SK-N-SH (cell line): ENCODE data around the gene CRISPLD2. TPM values are rescaled to one million over a fixed set of nuclear protein-coding genes. Genes with fewer than 3 reads are reported as not detected.

ENCODE experiments used
- CTCF ChIA-PET: fragments of 300-600, 350-600 bp; formaldehyde crosslinking; extraction: SDS; loops from one replicate; lab custom pipeline; 2021; lab: Yijun Ruan, JAX
- POLR2A ChIA-PET: fragments of 350-600 bp; sonication (Branson Sonifier 250); formaldehyde crosslinking; extraction: SDS; loops from one replicate; lab custom pipeline; 2020; ENCODE audit warnings: antibody characterized with exemption, inconsistent platforms; lab: Yijun Ruan, JAX
- DNase-seq: peaks from one replicate; pipeline ENCODE4 v3.0.0; 2012
- H2AFZ ChIP-seq: fragments of 200-600 bp; sonication (generic); 2 replicates; pipeline ENCODE4 v1.8.1; 2016; ENCODE audit warnings: antibody characterized with exemption, mild to moderate bottlenecking, low read depth
- H3F3A ChIP-seq: fragments of 200-600 bp; sonication (generic); replicated peaks from 2 replicates; pipeline ENCODE3; 2016; ENCODE audit warnings: antibody characterized with exemption, mild to moderate bottlenecking; ENCODE audit not compliant: insufficient read depth
- H3K27ac ChIP-seq, 2 experiments: fragments of 200-500 bp in 1 of 2; fragments of 200-600 bp in 1 of 2; sonication (Bioruptor generic) in 1 of 2; sonication (generic), shearing (Covaris generic) in 1 of 2; 2 replicates each; pipeline versions ENCODE4 v1.5.1 to v1.6.1; 2014 to 2016; ENCODE audit warnings: low read depth in 2 of 2, inconsistent platforms in 1 of 2, low read length in 1 of 2, mild to moderate bottlenecking in 1 of 2, mixed read lengths in 1 of 2
- H3K27me3 ChIP-seq: fragments of 200-600 bp; sonication (generic), shearing (Covaris generic); 2 replicates; pipeline ENCODE4 v1.6.1; 2016; ENCODE audit warnings: mixed run types; ENCODE audit not compliant: insufficient read depth
- H3K36me3 ChIP-seq, 2 experiments: fragments of 200-500 bp in 1 of 2; fragments of 200-600 bp in 1 of 2; sonication (Bioruptor generic) in 1 of 2; sonication (generic) in 1 of 2; replicated peaks in 1 of 2; 2 replicates each; pipeline versions ENCODE3 to v1.5.1; 2014 to 2016; ENCODE audit warnings: low read length in 1 of 2, mild to moderate bottlenecking in 1 of 2; ENCODE audit not compliant: insufficient read depth in 2 of 2, control insufficient read depth in 1 of 2
- H3K4me1 ChIP-seq, 2 experiments: fragments of 200-500 bp in 1 of 2; fragments of 200-600 bp in 1 of 2; sonication (Bioruptor generic) in 1 of 2; sonication (generic), shearing (Covaris generic) in 1 of 2; 2 replicates each; pipeline versions ENCODE4 v1.5.1 to v1.6.1; 2014 to 2016; ENCODE audit warnings: low read depth in 1 of 2, low read length in 1 of 2, mixed run types in 1 of 2; ENCODE audit not compliant: insufficient read depth in 2 of 2, control insufficient read depth in 1 of 2
- H3K4me2 ChIP-seq: fragments of 200-600 bp; sonication (generic), shearing (Covaris generic); 2 replicates; pipeline ENCODE4 v1.6.1; 2017; ENCODE audit warnings: mixed run types
- H3K4me3 ChIP-seq, 2 experiments: fragments of 200-500 bp in 1 of 2; fragments of 200-600 bp in 1 of 2; sonication (Bioruptor generic) in 1 of 2; sonication (generic), shearing (Covaris generic) in 1 of 2; 2 replicates each; pipeline versions ENCODE4 v1.5.1 to v1.8.1; 2014 to 2016; ENCODE audit warnings: low read depth in 2 of 2, inconsistent platforms in 1 of 2, low read length in 1 of 2, mild to moderate bottlenecking in 1 of 2, mixed read lengths in 1 of 2, moderate library complexity in 1 of 2
- H3K79me2 ChIP-seq: fragments of 200-600 bp; sonication (generic); 2 replicates; pipeline ENCODE4 v1.8.1; 2017; ENCODE audit warnings: mild to moderate bottlenecking; ENCODE audit not compliant: insufficient read depth
- H3K9ac ChIP-seq: fragments of 200-600 bp; sonication (generic); 2 replicates; pipeline ENCODE4 v1.6.1; 2017; ENCODE audit warnings: mixed run types
- H3K9me2 ChIP-seq: fragments of 200-600 bp; sonication (generic); 2 replicates; pipeline ENCODE4 v1.6.1; 2017; ENCODE audit warnings: mixed run types
- H3K9me3 ChIP-seq: fragments of 200-600 bp; sonication (generic); 2 replicates; pipeline ENCODE4 v1.6.1; 2017; ENCODE audit warnings: mixed run types, mild to moderate bottlenecking, moderate library complexity
- H4K20me1 ChIP-seq: fragments of 200-600 bp; sonication (generic); 2 replicates; pipeline ENCODE4 v1.6.1; 2017; ENCODE audit warnings: mild to moderate bottlenecking, mixed run types; ENCODE audit not compliant: insufficient read depth
- FOXJ3 ChIP-seq: sonication (generic); formaldehyde crosslinking; IDR thresholded peaks from 2 replicates; pipeline ENCODE4 v1.5.1; 2020; ENCODE audit warnings: mild to moderate bottlenecking, missing genetic modification reagents
- FOXM1 ChIP-seq: IDR thresholded peaks from 2 replicates; pipeline ENCODE4 v1.4.0; 2012; ENCODE audit warnings: low read depth, mild to moderate bottlenecking
- GABPA ChIP-seq: IDR thresholded peaks from 2 replicates; pipeline ENCODE4 v1.4.0; 2012; ENCODE audit warnings: low read depth, mild to moderate bottlenecking
- GATA2 ChIP-seq: sonication (generic); formaldehyde crosslinking; IDR thresholded peaks from 2 replicates; pipeline ENCODE4 v1.5.0; 2020; ENCODE audit warnings: mild to moderate bottlenecking, missing genetic modification reagents
- JUND ChIP-seq: IDR thresholded peaks from 2 replicates; pipeline ENCODE4 v1.4.0; 2012
- POLR2AphosphoS5 ChIP-seq: IDR thresholded peaks from 2 replicates; pipeline ENCODE4 v1.6.1; 2012; ENCODE audit warnings: low read depth, low read length
- RCOR1 ChIP-seq: fragments of 150-350 bp; IDR thresholded peaks from 2 replicates; pipeline ENCODE4 v1.6.1; 2017; ENCODE audit warnings: antibody characterized with exemption, low read length
- REST ChIP-seq: IDR thresholded peaks from 2 replicates; pipeline ENCODE4 v1.6.1; 2012; ENCODE audit warnings: mild to moderate bottlenecking, low read depth, low read length, moderate library complexity
- TAF1 ChIP-seq: IDR thresholded peaks from 2 replicates; pipeline ENCODE4 v1.6.1; 2012; ENCODE audit warnings: low read depth, mild to moderate bottlenecking, low read length, moderate library complexity, borderline replicate concordance
- USF2 ChIP-seq: fragments of 150-350 bp; IDR thresholded peaks from 2 replicates; pipeline ENCODE4 v1.6.1; 2017; ENCODE audit warnings: antibody characterized with exemption, low read length, low read depth, borderline replicate concordance
- YY1 ChIP-seq: IDR thresholded peaks from 2 replicates; pipeline ENCODE4 v1.4.0; 2012; ENCODE audit warnings: low read depth, mild to moderate bottlenecking
- WGBS: methylation state at CpG from one replicate; pipeline ENCODE4 v1.1.6; 2017; ENCODE audit warnings: low lambda C conversion rate; 5-methylcytosine and 5-hydroxymethylcytosine counted together
- polyA plus RNA-seq, 3 experiments: library from polyadenylated mRNA; depleted of rRNA; stranded (reverse); fragments of >200 nt; gene quantifications; 2 replicates each; pipeline ENCODE4 v1.2.3, GENCODE V29; 2012
- TF ChIP-seq, protein P1 (sequence below): IDR thresholded peaks from 2 replicates; pipeline ENCODE4 v1.4.0; 2012; ENCODE audit warnings: low read depth, borderline replicate concordance
- TF ChIP-seq, protein P2 (sequence below): fragments of 150-350 bp; IDR thresholded peaks from 2 replicates; pipeline ENCODE4 v1.6.1; 2016; ENCODE audit warnings: mild to moderate bottlenecking, low read depth, low read length

Gene CRISPLD2
- polyA plus RNA-seq, 1 of the 3 experiments (the other 2 are of a cell fraction), result 6.3 TPM

- no peak overlapping the region for H3K27ac ChIP-seq
- H4K20me1 ChIP-seq, result no peaks in the 10 kb centered on the region
- H3K9ac ChIP-seq, result no peak overlapping the region
- H3K4me1 ChIP-seq, result peaks cover 0 to 20% of the 10 kb centered on the region in 2 experiments; a peak in 1 of 4 replicates
- no peaks in the 10 kb centered on the region for H3F3A ChIP-seq
- no peaks in the 10 kb centered on the region for H3K36me3 ChIP-seq
- H3K4me2 ChIP-seq, result no peak overlapping the region
- TF ChIP-seq TAF1 (no peak), JUND (no peak), USF2 (no peak), POLR2AphosphoS5 (no peak), FOXJ3 (no peak), GATA2 (CRISPR knock-in tag) (no peak), GABPA (no peak), YY1 (no peak), RCOR1 (no peak), FOXM1 (no peak), REST (no peak)
- TF ChIP-seq, protein P1, sequence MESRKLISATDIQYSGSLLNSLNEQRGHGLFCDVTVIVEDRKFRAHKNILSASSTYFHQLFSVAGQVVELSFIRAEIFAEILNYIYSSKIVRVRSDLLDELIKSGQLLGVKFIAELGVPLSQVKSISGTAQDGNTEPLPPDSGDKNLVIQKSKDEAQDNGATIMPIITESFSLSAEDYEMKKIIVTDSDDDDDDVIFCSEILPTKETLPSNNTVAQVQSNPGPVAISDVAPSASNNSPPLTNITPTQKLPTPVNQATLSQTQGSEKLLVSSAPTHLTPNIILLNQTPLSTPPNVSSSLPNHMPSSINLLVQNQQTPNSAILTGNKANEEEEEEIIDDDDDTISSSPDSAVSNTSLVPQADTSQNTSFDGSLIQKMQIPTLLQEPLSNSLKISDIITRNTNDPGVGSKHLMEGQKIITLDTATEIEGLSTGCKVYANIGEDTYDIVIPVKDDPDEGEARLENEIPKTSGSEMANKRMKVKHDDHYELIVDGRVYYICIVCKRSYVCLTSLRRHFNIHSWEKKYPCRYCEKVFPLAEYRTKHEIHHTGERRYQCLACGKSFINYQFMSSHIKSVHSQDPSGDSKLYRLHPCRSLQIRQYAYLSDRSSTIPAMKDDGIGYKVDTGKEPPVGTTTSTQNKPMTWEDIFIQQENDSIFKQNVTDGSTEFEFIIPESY, result no peak
- TF ChIP-seq, protein P2, sequence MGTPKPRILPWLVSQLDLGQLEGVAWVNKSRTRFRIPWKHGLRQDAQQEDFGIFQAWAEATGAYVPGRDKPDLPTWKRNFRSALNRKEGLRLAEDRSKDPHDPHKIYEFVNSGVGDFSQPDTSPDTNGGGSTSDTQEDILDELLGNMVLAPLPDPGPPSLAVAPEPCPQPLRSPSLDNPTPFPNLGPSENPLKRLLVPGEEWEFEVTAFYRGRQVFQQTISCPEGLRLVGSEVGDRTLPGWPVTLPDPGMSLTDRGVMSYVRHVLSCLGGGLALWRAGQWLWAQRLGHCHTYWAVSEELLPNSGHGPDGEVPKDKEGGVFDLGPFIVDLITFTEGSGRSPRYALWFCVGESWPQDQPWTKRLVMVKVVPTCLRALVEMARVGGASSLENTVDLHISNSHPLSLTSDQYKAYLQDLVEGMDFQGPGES, result no peak
- H3K9me2 ChIP-seq, result no peaks in the 10 kb centered on the region
- H3K27me3 ChIP-seq, result no peaks in the 10 kb centered on the region
- H3K79me2 ChIP-seq, result no peaks in the 10 kb centered on the region
- WGBS, result 93% methylated on average over 14 of the region's 23 CpGs
- DNase-seq, result no peak
- no peak overlapping the region for H2AFZ ChIP-seq
- POLR2A ChIA-PET, result no interaction called here
- no peaks in the 10 kb centered on the region for H3K9me3 ChIP-seq
- H3K4me3 ChIP-seq, result no peak overlapping the region
- CTCF ChIA-PET, result interaction anchor here (0.6 to 4.4 kb wide), 19 partner anchors 9 to 384 kb away, joined by 3 to 35 read pairs (median 4); no protein-coding TSS in a partner anchor
Measured at GRCh38 chr16:84924331-84925091, 104.7 kb downstream of the CRISPLD2 start.
